ENCODE data around the gene DMD. TPM values are rescaled to one million over a fixed set of nuclear protein-coding genes. Genes with fewer than 3 reads are reported as not detected.
A peak's percentile ranks its signal among the peaks of the same experiment; 100 is the strongest.

The DMD gene
- total RNA-seq, 4 donors from 2014 or later: 18.7 to 69.5 (median 38.5) TPM

DNA sequence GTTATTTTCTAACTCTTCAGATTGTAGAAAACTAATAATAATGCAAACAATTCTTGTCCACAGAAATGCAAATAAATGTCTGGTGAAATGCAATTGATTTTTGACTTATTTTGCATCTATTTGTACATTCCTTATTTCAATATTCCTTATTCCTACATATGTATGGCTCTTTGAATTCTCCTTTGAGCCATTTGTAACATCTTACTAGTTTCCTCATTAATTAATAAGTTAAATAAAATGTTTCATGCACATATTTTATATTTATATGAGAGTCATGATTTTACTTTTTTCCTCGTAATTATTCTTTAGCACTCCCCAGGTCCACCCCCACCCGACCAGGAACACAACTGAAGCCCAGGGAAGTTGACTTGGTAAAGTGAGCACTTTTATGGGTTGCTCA is 2136.8 kb downstream of the DMD start:
- no peak overlapping the region for H3K27ac ChIP-seq

GRCh38 chrX:31071725-31072124 is 2139.6 kb downstream of the DMD start, which contains the start of gene FTHL17:
FTHL17 (minus strand) TSS chrX:31072041; CDS start chrX:31071953, 88 bp downstream.
- Histone ChIP-seq H3K36me3 (no peaks in the 10 kb centered on the region), H3K27ac (no peak within 1 kb of the TSS), H3K27me3 (no peaks in the 10 kb centered on the region), H3K4me1 (no peaks in the 10 kb centered on the region), H3K9me3 (no peaks in the 10 kb centered on the region), H3K4me3 (no peak within 1 kb of the TSS)
- DNase-seq (ENCODE audit: low spot score in 2 of 2): no peak
- 89% methylated on average over 28 of the region's 33 CpGs for WGBS
- TF ChIP-seq POLR2AphosphoS5 (IDR thresholded peaks at IDR 0.05) (no peak), CTCF (IDR thresholded peaks at IDR 0.05) (no peak), POLR2A (IDR thresholded peaks at IDR 0.05) (no peak), EP300 (IDR thresholded peaks at IDR 0.05) (no peak)

More for the DNA sequence above, 2136.8 kb downstream of the DMD start:
- TF ChIP-seq CTCF (IDR thresholded peaks at IDR 0.05) (no peak), EP300 (IDR thresholded peaks at IDR 0.05) (no peak), POLR2A (IDR thresholded peaks at IDR 0.05) (no peak), POLR2AphosphoS5 (IDR thresholded peaks at IDR 0.05) (no peak)
- DNase-seq (ENCODE audit: low spot score in 2 of 2): no peak
- Histone ChIP-seq H3K9me3 (no peaks in the 10 kb centered on the region), H3K4me1 (no peaks in the 10 kb centered on the region), H3K4me3 (no peak overlapping the region), H3K36me3 (no peaks in the 10 kb centered on the region), H3K27me3 (no peaks in the 10 kb centered on the region)
- 65% methylated on average over 2 of the region's 2 CpGs for WGBS

- Histone ChIP-seq H3K36me3 (no peaks in the 10 kb centered on the region), H3K27me3 (no peaks in the 10 kb centered on the region), H3K4me1 (no peaks in the 10 kb centered on the region), H3K4me3 (no peak overlapping the region), H3K9me3 (no peaks in the 10 kb centered on the region), H3K27ac (no peak overlapping the region)
- no peak for TF ChIP-seq POLR2AphosphoS5 (IDR thresholded peaks at IDR 0.05)
- TF ChIP-seq POLR2A (IDR thresholded peaks at IDR 0.05): no peak
- no peak for TF ChIP-seq CTCF (IDR thresholded peaks at IDR 0.05)
- no peak for TF ChIP-seq EP300 (IDR thresholded peaks at IDR 0.05)
- peak in 1 of 2 donors; percentile 49 for DNase-seq (ENCODE audit: low spot score in 2 of 2)
- 74% methylated on average over 9 of the region's 18 CpGs for WGBS
Observed at GRCh38 chrX:31071262-31071661, 2140.1 kb downstream of the DMD start.

GRCh38 chrX:31070057-31070468 is 2141.3 kb downstream of the DMD start:
- Histone ChIP-seq H3K27me3 (no peaks in the 10 kb centered on the region), H3K27ac (no peak overlapping the region), H3K9me3 (no peaks in the 10 kb centered on the region), H3K4me3 (no peak overlapping the region), H3K4me1 (no peaks in the 10 kb centered on the region), H3K36me3 (no peaks in the 10 kb centered on the region)
- no peak for DNase-seq (ENCODE audit: low spot score in 2 of 2)
- TF ChIP-seq POLR2A (IDR thresholded peaks at IDR 0.05) (no peak), CTCF (IDR thresholded peaks at IDR 0.05) (no peak), EP300 (IDR thresholded peaks at IDR 0.05) (no peak), POLR2AphosphoS5 (IDR thresholded peaks at IDR 0.05) (no peak)
